Adipocyte (in vitro differentiated cells): Measurements from ENCODE around the gene KIF13A.

ENCODE experiments used
- DNase-seq: peaks from one replicate; pipeline ENCODE4 v3.0.0-alpha.2; 2015; ENCODE audit warnings: low read depth
- H3K27me3 ChIP-seq: replicated peaks from 2 replicates; pipeline ENCODE4 v1.7.0; 2013; ENCODE audit warnings: mild to moderate bottlenecking, low read length, moderate library complexity; ENCODE audit not compliant: control insufficient read depth, insufficient read depth
- H3K36me3 ChIP-seq: 2 replicates; pipeline ENCODE4 v1.7.0; 2013; ENCODE audit warnings: low read length, mild to moderate bottlenecking, moderate library complexity; ENCODE audit not compliant: control insufficient read depth, insufficient read depth, severe bottlenecking
- H3K4me1 ChIP-seq: 2 replicates; pipeline ENCODE4 v1.7.0; 2013; ENCODE audit warnings: mild to moderate bottlenecking, low read length, moderate library complexity; ENCODE audit not compliant: control insufficient read depth, insufficient read depth
- H3K4me3 ChIP-seq: 2 replicates; pipeline ENCODE4 v1.7.0; 2013; ENCODE audit warnings: mild to moderate bottlenecking, low read length, moderate library complexity
- H3K9ac ChIP-seq: 2 replicates; pipeline ENCODE4 v1.7.0; 2013; ENCODE audit warnings: mild to moderate bottlenecking, low read length, moderate library complexity
- H3K9me3 ChIP-seq: 2 replicates; pipeline ENCODE4 v1.7.0; 2013; ENCODE audit warnings: mild to moderate bottlenecking, low read length, moderate library complexity; ENCODE audit not compliant: control insufficient read depth

The KIF13A gene

DNA sequence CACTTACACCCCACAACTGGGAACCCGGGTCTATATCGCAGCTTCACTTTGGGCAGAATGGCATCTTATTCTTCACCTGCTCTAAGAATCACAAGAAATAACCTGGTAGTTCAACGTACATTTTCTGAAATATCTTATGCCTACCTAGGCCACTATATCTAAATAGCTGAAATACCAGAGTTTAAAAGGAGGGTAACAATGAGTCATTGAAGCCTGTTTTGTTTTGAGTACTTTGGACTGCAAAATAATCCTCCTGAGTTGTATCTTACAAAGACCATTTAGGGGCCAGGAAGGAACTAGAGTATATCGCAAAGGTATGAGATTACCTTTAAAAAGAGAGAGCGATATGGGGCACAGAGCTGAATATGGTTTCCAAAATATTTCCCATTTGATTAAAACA lies 184.0 kb downstream of the KIF13A start:
- Histone ChIP-seq H3K9me3 (no peaks in the 10 kb centered on the region), H3K36me3 (peaks cover 56% of the 10 kb centered on the region), H3K4me3 (no peak overlapping the region), H3K9ac (no peak overlapping the region), H3K4me1 (no peaks in the 10 kb centered on the region), H3K27me3 (no peaks in the 10 kb centered on the region)
- no peak for DNase-seq

DNA sequence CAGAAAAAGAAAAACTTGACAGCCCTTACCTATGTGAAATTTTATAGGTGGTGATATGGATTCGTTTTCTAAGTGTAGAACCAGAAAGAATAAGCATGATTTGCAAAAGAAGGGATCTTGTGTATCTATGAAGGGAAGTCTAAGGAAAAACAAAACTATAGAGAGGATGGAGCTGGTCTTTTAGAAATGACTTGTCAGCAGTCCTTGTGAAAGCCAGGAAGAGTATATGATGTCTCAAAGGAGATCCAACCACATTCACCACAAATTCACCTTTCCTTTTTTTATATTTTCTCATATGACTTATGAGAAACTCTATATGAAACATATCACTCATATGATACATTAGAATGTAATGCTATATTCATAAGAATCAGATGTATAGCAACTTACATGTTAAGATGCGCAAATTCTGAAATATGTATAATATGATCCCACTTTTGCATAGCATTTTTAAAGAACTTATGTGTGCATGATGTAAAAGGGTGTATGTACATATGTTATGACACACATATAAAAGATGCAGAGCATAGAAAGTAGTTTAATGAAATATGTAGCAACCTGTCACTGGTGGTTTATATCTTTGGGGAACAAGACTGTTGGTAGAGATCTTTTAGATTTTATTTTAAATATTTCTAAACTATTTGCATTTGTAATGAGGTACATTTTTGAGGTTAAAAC lies 188.8 kb downstream of the KIF13A start:
- Histone ChIP-seq H3K36me3 (peaks cover 84% of the 10 kb centered on the region), H3K9me3 (no peaks in the 10 kb centered on the region), H3K27me3 (no peaks in the 10 kb centered on the region), H3K9ac (no peak overlapping the region), H3K4me1 (no peaks in the 10 kb centered on the region), H3K4me3 (no peak overlapping the region)
- DNase-seq: no peak

DNA sequence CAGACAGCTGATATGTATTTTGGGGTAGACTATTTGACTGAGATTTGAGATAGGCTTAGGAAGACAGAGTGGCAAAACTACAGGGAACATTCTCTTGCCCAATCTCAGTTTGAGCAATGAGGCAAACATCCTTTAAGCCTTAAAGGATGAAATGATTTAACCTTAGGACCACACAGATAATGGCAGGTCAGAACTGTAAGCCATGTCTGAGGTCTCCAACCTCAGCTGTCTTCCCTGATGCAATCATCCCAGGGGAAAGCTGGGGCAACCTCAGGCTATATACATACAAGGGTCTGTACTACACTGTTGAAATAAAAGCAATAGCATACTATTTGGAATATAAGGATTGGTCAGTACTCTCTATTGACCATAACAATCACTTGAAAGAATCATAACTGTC lies 196.9 kb downstream of the KIF13A start:
- no peaks in the 10 kb centered on the region for H3K9me3 ChIP-seq
- DNase-seq: peak; percentile 34

DNA sequence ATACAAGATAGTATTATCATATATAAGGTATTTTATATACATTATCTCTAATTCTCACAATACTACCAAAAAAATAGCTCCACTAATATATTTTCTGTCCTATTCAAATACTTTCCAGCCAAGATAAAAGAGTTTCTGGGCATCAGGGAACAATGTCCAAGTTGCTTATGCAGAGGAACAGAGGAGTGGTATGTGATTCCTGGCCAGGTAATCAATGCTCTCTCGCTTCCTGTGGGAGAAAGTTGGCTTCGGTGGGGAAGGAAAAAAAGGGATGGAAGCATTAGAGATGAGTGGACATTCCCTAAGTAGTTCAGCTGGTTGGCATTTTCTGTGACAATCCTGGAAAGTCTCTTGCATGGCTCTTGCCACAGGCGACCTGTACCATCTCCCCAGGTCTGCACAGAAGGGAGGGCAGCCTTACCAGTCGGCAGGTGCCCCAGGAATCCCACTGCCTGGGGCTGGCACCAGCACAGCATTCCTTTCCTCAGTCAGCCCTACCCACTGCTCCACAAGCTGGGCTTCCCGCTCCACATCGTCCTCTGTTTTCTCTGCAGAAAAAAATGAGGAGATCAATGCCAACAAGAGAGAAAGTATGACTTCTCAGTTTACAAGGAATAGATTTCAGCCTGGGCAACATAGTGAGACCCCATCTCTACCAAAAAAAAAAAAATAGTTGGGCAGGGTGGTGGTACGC lies 202.2 kb downstream of the KIF13A start:
- H3K9ac ChIP-seq: no peak overlapping the region
- H3K27me3 ChIP-seq: no peaks in the 10 kb centered on the region
- no peak overlapping the region for H3K4me3 ChIP-seq
- peaks cover 72% of the 10 kb centered on the region for H3K36me3 ChIP-seq
- no peaks in the 10 kb centered on the region for H3K9me3 ChIP-seq
- H3K4me1 ChIP-seq: peaks cover 2% of the 10 kb centered on the region
- DNase-seq: no peak

More for the DNA sequence above, 196.9 kb downstream of the KIF13A start:
- peaks cover 7% of the 10 kb centered on the region for H3K4me1 ChIP-seq
- no peak overlapping the region for H3K4me3 ChIP-seq
- H3K36me3 ChIP-seq: peaks cover 60% of the 10 kb centered on the region
- H3K27me3 ChIP-seq: no peaks in the 10 kb centered on the region
- no peak overlapping the region for H3K9ac ChIP-seq

DNA sequence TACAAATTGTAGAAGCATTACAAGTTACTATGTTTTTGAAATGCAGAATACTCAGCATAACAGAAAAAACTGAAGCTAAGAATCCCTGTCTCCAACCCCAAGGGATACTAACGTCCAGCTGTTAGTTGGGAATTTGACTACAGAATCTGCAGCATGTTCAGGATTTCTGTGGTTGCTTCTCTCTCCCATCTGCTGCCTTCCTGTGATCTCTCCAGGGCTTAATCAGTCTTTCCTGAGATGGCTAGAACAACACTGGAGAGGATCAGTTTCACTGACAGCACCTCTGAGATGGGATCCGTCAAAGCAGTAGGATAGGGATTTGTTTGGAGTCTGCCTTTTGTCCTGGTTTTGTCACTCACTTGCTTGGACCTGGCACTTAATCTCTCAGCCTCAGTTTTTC lies 207.4 kb downstream of the KIF13A start:
- Histone ChIP-seq H3K36me3 (peaks cover 76% of the 10 kb centered on the region), H3K4me1 (no peaks in the 10 kb centered on the region), H3K4me3 (no peak overlapping the region), H3K27me3 (no peaks in the 10 kb centered on the region), H3K9me3 (no peaks in the 10 kb centered on the region), H3K9ac (no peak overlapping the region)
- DNase-seq: no peak

GRCh38 chr6:17771609-17772008 lies 215.8 kb downstream of the KIF13A start:
- H3K4me3 ChIP-seq: no peak overlapping the region
- H3K27me3 ChIP-seq: no peaks in the 10 kb centered on the region
- DNase-seq: no peak
- no peaks in the 10 kb centered on the region for H3K4me1 ChIP-seq
- H3K9me3 ChIP-seq: no peaks in the 10 kb centered on the region
- H3K9ac ChIP-seq: no peak overlapping the region
- H3K36me3 ChIP-seq: peaks cover 70% of the 10 kb centered on the region

- no peak for DNase-seq
- Histone ChIP-seq H3K9ac (no peak overlapping the region), H3K4me3 (no peak overlapping the region), H3K27me3 (no peaks in the 10 kb centered on the region), H3K36me3 (peaks cover 60% of the 10 kb centered on the region), H3K4me1 (no peaks in the 10 kb centered on the region), H3K9me3 (no peaks in the 10 kb centered on the region)
Observed at GRCh38 chr6:17768881-17769280, 218.6 kb downstream of the KIF13A start.

DNA sequence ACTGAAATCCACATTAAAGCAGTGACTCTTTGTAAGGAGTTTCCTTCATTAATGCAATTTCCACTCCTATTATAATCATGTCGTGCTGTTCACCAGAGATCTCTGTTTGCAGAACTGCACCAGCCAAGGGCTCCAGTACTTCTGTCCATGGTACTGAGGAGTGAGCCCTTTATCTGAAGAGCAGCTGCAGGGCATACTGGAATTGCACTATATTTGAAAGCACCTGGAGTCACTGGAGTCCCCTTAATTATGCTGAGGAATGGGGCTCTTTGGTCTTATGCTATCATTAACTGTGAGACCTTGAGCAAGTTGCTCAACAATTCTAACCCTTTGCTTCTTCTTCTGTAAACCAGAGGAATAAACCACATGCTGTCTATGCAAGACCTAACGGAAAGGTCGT lies 219.0 kb downstream of the KIF13A start:
- no peak overlapping the region for H3K9ac ChIP-seq
- no peaks in the 10 kb centered on the region for H3K4me1 ChIP-seq
- no peaks in the 10 kb centered on the region for H3K9me3 ChIP-seq
- DNase-seq: peak; percentile 46
- H3K27me3 ChIP-seq: no peaks in the 10 kb centered on the region
- peaks cover 60% of the 10 kb centered on the region for H3K36me3 ChIP-seq
- no peak overlapping the region for H3K4me3 ChIP-seq

DNA sequence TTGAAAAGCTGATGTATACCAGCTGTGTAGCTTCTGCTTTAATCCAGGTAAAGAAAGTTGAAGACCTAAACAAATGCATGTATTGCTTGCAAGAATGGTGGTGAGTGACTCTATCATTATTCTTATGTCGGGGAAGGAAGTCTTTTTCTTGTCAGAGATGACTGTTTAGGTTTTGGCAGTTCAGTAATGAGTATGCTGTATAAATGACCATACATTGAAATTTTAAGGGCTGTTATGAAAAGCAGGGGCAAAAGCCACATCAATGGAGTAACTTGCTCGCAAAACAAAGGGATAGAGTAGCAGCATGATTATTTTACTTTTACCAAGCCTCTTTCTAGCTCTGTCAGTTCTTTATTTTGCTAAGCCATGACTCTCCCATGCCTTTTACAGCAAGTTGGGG lies 224.8 kb downstream of the KIF13A start:
- Histone ChIP-seq H3K36me3 (peaks cover 39% of the 10 kb centered on the region), H3K9me3 (no peaks in the 10 kb centered on the region), H3K27me3 (no peaks in the 10 kb centered on the region), H3K4me3 (no peak overlapping the region), H3K4me1 (no peaks in the 10 kb centered on the region), H3K9ac (no peak overlapping the region)
- no peak for DNase-seq

- Histone ChIP-seq H3K4me3 (no peak overlapping the region), H3K4me1 (no peaks in the 10 kb centered on the region), H3K36me3 (peaks cover 17% of the 10 kb centered on the region), H3K9me3 (no peaks in the 10 kb centered on the region), H3K27me3 (no peaks in the 10 kb centered on the region), H3K9ac (no peak overlapping the region)
- DNase-seq: no peak
Observed at GRCh38 chr6:17758119-17758518, 229.3 kb downstream of the KIF13A start.

GRCh38 chr6:17754254-17754653 lies 233.2 kb downstream of the KIF13A start:
- no peaks in the 10 kb centered on the region for H3K27me3 ChIP-seq
- H3K4me1 ChIP-seq: no peaks in the 10 kb centered on the region
- H3K9ac ChIP-seq: no peak overlapping the region
- no peak for DNase-seq
- no peak overlapping the region for H3K4me3 ChIP-seq
- no peaks in the 10 kb centered on the region for H3K9me3 ChIP-seq
- no peaks in the 10 kb centered on the region for H3K36me3 ChIP-seq
